ENCODE measurements around the gene NFYC.

The NFYC gene

DNA sequence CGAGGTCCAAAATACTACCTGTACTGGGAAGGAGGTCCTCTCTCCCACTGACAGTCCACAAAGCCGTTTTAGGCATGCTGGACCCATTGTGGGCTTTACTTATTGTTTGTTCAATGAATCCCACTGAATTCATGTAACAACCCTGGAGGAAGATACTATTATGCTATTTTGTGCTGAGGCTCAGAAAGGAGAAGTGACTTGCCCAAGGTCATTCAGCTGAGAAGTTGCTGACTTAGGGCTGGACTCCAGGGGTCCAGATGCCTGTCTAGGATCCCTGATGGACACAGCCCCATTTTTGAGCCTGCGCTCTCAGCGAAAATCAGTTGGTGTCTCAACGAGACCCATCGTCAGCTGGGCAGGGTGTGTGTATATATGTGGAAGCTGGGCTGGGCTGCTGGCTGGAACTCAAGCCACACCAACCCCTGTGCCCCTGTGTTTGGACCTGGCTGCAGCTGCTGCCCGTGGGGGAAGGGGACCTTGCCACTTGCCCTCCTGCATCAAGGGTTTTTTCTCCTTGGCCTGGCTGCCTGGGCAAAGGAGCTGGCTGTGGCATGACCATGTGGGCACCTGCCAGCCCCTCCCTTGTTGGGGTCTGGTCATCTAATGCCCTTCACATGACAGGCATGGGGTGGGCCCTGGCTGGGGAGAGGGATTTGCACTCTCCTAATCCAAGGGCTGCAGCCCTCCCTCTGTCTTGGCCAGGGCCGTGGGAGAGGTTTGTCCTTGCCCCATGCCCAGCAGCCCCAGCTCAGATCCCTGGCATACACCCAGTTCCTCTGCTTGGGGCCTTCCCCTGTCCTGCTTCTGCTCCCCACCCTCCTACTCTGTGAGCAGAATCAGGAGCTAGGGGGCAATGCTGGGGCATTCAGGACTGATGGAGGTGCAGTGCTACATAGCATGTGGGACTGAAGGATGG, 107.1 kb downstream of the NFYC start:
- H3K4me3 Mint-ChIP-seq, result no peak overlapping the region
- peaks cover 36% of the 10 kb centered on the region for H3K4me1 Mint-ChIP-seq
- ATAC-seq (ENCODE audit: low read depth), result no peak

DNA sequence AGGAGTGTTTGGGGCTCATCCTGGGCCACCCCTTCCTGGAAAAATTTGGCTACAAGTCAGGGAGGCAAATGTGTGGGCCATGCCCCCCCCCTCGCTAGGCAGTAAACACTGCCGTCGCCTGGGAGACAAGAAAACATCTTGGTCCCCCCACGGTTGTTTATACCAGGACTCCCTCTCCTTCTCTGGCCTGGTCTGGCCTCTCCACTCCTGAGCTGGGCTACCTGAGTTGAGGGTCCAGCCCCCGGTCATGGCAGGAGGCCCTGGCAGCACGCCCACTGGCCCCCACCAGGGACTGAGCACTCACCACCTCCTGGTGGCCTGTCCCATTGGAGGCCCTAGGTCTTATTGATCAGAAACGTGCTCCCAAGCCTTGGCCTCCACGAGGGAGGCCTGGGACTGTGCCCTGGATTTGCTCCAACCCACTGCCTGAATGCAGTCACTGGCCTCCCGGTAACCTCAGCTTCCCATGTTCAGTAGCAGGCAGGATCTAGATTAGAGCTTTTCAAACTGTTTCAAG, 107.9 kb downstream of the NFYC start:
- Mint-ChIP-seq H3K9me3 (no peaks in the 10 kb centered on the region), H3K4me1 (peaks cover 41% of the 10 kb centered on the region), H3K27me3 (no peaks in the 10 kb centered on the region), H3K4me3 (no peak overlapping the region), H3K27ac (no peak overlapping the region), H3K36me3 (no peaks in the 10 kb centered on the region)
- no peak for DNase-seq (ENCODE audit: low spot score in 2 of 2)
- ATAC-seq (ENCODE audit: low read depth), result no peak

More for the DNA sequence above, 107.1 kb downstream of the NFYC start:
- DNase-seq (ENCODE audit: low spot score in 2 of 2), result no peak
- no peak overlapping the region for H3K27ac Mint-ChIP-seq
- no peaks in the 10 kb centered on the region for H3K9me3 Mint-ChIP-seq
- peaks cover under 1% of the 10 kb centered on the region for H3K27me3 Mint-ChIP-seq
- no peaks in the 10 kb centered on the region for H3K36me3 Mint-ChIP-seq

DNA sequence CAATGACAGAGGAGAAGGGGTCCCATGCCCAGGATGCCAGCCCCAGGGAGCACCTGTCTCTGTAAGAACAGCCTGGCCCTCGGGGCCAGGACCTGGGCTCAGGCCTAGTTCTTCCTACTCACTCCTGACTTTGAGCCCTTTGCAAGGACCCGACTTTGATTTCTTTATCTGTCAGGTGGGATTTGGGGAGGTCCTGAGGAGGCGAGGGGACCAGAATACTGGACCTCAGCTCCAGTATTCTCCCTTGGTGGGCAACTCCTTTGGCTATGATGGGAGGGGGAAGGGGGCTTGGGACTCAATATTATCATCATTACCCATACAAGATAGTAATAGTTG, 110.2 kb downstream of the NFYC start:
- Mint-ChIP-seq H3K4me1 (peaks cover 37% of the 10 kb centered on the region), H3K9me3 (no peaks in the 10 kb centered on the region), H3K4me3 (peak overlapping the region; percentile 86), H3K27me3 (no peaks in the 10 kb centered on the region), H3K36me3 (no peaks in the 10 kb centered on the region), H3K27ac (no peak overlapping the region)
- DNase-seq (ENCODE audit: low spot score in 2 of 2), result no peak
- ATAC-seq (ENCODE audit: low read depth), result no peak

DNA sequence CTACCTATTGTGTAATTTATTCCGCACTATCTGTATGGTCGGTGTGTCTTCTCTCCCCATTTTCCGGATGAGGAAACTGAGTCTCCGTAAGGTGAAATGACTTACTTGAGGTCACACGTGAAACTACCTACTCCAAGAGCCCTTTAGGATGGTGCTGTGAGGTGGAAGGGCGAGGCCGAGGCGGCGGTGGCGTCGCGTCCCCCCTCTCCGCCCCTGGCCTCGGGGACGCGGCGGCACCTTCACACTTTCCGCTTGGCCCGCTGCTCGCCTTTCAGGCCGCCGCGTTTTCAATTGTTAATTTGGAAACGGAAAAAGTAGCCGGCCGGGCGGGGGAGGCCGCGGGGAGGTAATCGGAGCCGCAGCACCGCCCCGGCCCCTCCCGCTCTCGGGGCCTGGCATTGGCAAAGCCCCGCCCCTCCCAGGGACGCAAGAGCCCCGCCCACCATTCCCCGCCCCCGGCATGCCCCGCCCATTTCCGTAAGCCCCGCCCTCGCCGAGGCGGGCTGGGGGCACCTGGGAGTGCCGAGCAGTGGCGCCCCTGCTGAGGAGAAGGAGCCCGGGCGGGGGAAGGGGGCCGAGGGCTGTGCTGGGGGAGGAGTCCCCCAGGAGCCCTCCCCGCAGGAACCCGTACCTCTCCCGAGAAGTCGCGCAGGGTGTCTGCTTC, 110.7 kb downstream of the NFYC start:
- H3K9me3 Mint-ChIP-seq, result no peaks in the 10 kb centered on the region
- H3K27ac Mint-ChIP-seq, result peak overlapping the region; percentile 87
- H3K4me1 Mint-ChIP-seq, result peaks cover 34% of the 10 kb centered on the region
- ATAC-seq (ENCODE audit: low read depth) (peak; percentile 90), DNase-seq (ENCODE audit: low spot score in 2 of 2) (peak; percentile 75 to 78)
- peak overlapping the region; percentile 86 for H3K4me3 Mint-ChIP-seq
- H3K36me3 Mint-ChIP-seq, result no peaks in the 10 kb centered on the region
- no peaks in the 10 kb centered on the region for H3K27me3 Mint-ChIP-seq

DNA sequence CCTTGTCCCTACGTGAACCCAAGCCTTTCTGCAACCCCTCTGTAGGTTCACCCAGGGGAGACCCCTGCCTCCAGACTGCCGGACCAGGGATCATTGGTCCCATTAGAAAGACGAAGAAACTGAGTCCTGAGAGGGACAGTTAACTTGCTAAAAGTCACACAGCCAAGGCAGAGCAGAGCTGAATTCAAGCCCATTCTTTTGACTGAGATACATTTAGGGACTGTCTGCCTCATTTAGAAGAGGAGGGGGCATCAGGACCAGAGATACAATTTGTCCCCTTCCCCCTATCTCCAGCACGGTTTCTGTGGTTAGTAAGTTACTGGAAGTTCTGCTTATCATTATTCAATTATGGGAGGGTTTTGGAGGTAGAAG, 111.2 kb downstream of the NFYC start:
- no peak for DNase-seq (ENCODE audit: low spot score in 2 of 2)
- H3K27ac Mint-ChIP-seq, result peak overlapping the region; percentile 87
- no peaks in the 10 kb centered on the region for H3K36me3 Mint-ChIP-seq
- H3K27me3 Mint-ChIP-seq, result no peaks in the 10 kb centered on the region
- peaks cover 31% of the 10 kb centered on the region for H3K4me1 Mint-ChIP-seq
- peak overlapping the region; percentile 86 for H3K4me3 Mint-ChIP-seq
- no peaks in the 10 kb centered on the region for H3K9me3 Mint-ChIP-seq
- ATAC-seq (ENCODE audit: low read depth), result no peak

DNA sequence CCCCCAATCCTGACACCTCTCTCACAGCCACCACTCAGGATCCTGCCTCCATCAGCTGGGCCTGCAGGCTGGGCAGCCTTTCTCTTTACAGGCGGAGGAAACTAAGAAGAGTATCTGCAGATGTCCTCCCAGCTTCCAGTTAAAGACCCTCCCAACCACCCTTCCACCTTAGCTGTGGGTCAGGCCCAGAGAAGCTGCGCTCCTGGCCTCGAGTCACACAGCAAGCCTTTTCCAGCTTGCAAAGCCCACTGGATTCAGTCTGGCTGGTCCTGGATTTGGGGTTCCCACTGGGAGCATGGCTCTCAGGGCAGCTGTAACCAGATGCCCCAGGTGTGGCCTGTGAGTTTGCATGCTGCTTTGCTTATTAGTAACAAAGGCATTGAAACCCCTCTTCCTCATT, 111.9 kb downstream of the NFYC start:
- H3K27me3 Mint-ChIP-seq, result no peaks in the 10 kb centered on the region
- H3K4me1 Mint-ChIP-seq, result peaks cover 31% of the 10 kb centered on the region
- no peaks in the 10 kb centered on the region for H3K9me3 Mint-ChIP-seq
- DNase-seq (ENCODE audit: low spot score in 2 of 2), result no peak
- H3K36me3 Mint-ChIP-seq, result no peaks in the 10 kb centered on the region
- peak overlapping the region; percentile 21 for H3K27ac Mint-ChIP-seq
- no peak for ATAC-seq (ENCODE audit: low read depth)
- peak overlapping the region; percentile 34 for H3K4me3 Mint-ChIP-seq

DNA sequence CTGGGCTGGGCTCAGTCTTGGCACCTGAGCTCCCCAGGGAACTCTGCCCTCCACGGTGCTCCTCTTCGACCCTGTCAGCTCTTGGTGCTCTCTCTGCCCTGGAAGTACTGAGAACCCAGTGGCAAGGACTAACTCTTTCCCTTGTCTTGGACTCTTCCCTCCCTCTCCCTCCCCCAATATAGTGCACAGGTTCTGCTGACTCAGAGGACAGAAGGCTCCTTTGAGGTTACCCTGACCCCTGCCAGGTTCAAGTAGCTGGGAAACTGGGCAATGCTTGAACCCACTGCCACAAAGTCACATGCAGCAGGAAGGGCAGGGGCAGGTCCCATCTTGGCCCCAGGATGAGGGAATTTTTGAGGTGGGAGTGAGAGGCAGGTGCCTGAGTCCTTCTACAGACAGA, 112.4 kb downstream of the NFYC start:
- no peaks in the 10 kb centered on the region for H3K9me3 Mint-ChIP-seq
- H3K4me3 Mint-ChIP-seq, result no peak overlapping the region

DNA sequence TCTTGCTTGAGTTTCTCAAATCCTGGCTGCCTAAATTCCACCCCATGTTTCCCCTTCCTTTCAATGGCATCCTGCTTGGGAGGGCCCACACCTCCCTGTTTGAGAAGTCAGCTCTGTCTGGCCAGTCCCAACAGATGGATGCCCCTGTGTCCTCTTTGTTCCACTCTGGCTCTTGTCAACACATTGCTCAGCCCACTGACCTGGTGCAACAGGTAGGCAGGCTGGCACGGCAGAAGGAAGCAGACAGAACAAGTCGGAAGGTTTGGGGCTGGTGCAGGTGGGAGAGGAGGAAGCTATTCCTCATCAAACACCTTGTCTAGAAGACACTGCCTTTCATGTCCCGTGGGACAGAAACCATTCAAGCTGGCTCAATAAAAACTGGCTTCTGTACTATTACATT, 114.7 kb downstream of the NFYC start:
- DNase-seq (ENCODE audit: low spot score in 2 of 2) (no peak), ATAC-seq (ENCODE audit: low read depth) (no peak)
- H3K9me3 Mint-ChIP-seq, result no peaks in the 10 kb centered on the region
- no peak overlapping the region for H3K27ac Mint-ChIP-seq
- no peaks in the 10 kb centered on the region for H3K36me3 Mint-ChIP-seq
- peaks cover 38% of the 10 kb centered on the region for H3K4me1 Mint-ChIP-seq
- no peak overlapping the region for H3K4me3 Mint-ChIP-seq
- H3K27me3 Mint-ChIP-seq, result no peaks in the 10 kb centered on the region

More for the DNA sequence above, 112.4 kb downstream of the NFYC start:
- no peak for ATAC-seq (ENCODE audit: low read depth)
- Mint-ChIP-seq H3K27me3 (no peaks in the 10 kb centered on the region), H3K27ac (peak overlapping the region; percentile 21), H3K36me3 (no peaks in the 10 kb centered on the region), H3K4me1 (peaks cover 36% of the 10 kb centered on the region)
- no peak for DNase-seq (ENCODE audit: low spot score in 2 of 2)

DNA sequence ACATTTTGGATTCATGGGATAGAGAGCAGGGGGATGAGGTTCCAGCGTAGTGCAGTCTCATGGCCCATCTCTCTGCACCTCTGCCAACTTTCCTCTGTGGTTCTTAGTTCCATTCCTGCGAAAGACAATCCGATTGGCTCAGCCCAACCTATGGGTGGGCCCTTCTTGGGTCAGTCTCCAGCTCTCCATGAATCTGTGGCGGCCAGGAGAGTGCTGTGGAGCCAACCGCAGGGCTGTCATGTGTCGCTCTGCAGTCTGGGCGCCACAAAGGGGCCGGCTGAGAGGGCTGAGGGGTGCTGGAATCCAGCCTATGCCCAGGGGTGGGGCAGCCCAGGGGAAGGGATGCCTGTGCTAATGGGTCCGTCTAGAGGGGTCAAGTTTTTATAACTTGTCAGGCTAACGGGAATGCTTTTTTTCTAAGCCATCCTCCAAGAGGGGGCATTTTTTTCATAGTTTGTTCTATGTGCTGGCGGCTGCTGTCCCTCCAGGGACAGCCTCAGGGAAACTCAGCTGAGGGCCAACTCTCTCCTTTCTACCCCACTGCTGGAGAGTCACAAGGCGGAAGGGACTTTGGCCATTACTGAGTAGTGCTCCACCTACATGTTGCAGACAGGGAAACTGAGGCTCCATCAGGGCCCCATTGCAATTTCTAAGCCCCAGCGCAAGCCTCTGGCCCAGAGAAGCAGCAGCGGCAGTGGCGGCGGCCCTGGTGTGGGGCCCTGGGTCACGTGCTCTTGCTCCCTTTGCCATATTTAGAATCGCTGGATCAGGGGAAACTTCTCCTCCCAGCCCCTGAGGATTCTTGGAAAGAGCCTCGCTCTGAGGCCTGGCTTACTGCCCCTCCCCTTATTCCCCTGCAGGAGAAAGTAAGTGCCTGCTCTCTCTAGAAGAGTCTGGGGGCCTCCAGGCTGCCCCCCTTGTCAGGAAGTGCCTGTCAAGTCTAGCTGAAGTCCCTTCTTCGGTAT, 115.5 kb downstream of the NFYC start:
- Mint-ChIP-seq H3K36me3 (no peaks in the 10 kb centered on the region), H3K27ac (no peak overlapping the region), H3K4me3 (no peak overlapping the region), H3K9me3 (no peaks in the 10 kb centered on the region), H3K27me3 (no peaks in the 10 kb centered on the region), H3K4me1 (peaks cover 31% of the 10 kb centered on the region)
- DNase-seq (ENCODE audit: low spot score in 2 of 2), result no peak
- no peak for ATAC-seq (ENCODE audit: low read depth)

DNA sequence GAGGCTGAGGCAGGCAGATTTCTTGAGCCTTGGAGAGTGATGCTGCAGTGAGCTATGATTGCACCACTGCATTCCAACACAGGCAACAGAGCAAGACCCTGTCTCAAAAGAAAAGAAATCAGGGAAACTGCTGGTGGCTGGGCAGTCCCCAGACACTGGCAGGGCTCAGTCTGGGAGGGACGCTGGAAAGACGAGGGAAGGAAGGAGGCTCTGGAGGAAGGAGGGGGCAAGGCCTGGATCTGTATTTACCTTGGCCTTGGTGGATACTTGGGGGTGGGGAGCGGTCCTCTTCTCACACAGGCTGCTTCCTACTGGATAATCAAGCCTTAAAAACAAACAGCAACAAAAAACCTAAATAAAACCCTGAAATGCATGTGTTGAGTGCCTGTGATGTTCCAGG, 116.5 kb downstream of the NFYC start:
- no peaks in the 10 kb centered on the region for H3K9me3 Mint-ChIP-seq
- no peak for DNase-seq (ENCODE audit: low spot score in 2 of 2)
- H3K4me3 Mint-ChIP-seq, result no peak overlapping the region
- no peaks in the 10 kb centered on the region for H3K36me3 Mint-ChIP-seq
- ATAC-seq (ENCODE audit: low read depth), result no peak
- H3K27me3 Mint-ChIP-seq, result no peaks in the 10 kb centered on the region
- H3K4me1 Mint-ChIP-seq, result peaks cover 30% of the 10 kb centered on the region
- peak overlapping the region; percentile 93 for H3K27ac Mint-ChIP-seq

DNA sequence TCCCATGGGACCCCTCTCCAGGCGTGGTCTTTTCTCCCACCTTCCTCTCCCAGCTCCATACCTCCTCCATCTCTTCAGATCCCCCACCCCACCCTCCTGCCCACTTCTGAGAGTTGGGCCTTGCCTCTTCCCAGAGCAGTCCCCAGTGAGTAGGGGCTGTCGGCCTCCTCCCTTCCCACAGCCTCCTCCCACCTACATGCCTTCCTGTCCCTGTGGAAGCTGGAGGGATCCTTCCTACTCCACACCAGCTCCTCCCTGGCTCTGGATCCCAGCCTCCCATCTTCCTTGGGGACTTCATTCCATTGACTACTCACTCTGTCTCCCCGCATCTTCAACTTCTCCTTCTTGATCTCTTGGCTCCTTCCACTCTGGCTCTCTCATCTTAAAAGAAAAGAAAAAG, 116.9 kb downstream of the NFYC start:
- Mint-ChIP-seq H3K27me3 (no peaks in the 10 kb centered on the region), H3K9me3 (no peaks in the 10 kb centered on the region), H3K4me3 (no peak overlapping the region), H3K4me1 (peaks cover 27% of the 10 kb centered on the region), H3K27ac (peak overlapping the region; percentile 93), H3K36me3 (no peaks in the 10 kb centered on the region)
- DNase-seq (ENCODE audit: low spot score in 2 of 2), result no peak
- no peak for ATAC-seq (ENCODE audit: low read depth)

DNA sequence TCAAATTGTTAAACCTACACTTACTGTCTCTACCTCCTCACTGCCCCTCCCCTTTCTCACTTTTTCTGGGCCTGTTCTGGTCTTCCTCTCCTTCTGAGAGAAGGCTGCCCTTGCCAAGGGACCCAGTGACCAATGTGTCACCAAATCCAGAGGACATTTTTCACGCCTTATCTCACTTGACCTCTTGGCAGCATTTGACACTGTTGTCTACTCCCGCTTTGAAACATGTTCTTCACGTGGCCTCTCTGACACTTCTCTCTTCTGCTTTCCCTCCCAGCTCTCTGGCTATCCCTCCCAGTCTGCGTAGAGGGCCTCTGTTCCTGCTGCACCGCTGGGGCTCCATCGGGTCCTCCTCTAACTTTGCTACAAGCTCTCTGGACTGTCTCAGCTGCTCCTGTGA, 117.4 kb downstream of the NFYC start:
- peak overlapping the region; percentile 93 for H3K27ac Mint-ChIP-seq
- ATAC-seq (ENCODE audit: low read depth) (peak; percentile 23), DNase-seq (ENCODE audit: low spot score in 2 of 2) (no peak)
- no peak overlapping the region for H3K4me3 Mint-ChIP-seq
- H3K4me1 Mint-ChIP-seq, result peaks cover 23% of the 10 kb centered on the region
- no peaks in the 10 kb centered on the region for H3K27me3 Mint-ChIP-seq
- no peaks in the 10 kb centered on the region for H3K36me3 Mint-ChIP-seq
- no peaks in the 10 kb centered on the region for H3K9me3 Mint-ChIP-seq

DNA sequence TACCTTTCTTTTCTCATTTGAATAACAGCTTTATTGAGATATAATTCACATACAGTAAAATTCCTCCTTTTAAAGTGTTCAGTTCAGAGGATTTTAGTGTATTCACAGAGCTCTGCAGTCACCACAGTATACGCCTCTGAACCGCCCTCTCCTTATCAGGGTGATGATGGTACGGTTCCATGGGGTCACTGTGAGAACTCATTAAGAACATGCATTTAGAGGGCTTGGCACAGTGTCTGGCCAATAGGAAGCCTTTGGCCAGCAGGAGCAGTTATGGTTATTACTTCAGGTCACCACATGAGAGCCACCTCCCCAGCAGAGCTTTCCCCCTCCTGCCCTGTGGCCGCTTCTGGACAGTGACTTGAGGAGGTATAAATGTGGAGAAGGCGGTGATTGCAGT, 119.4 kb downstream of the NFYC start:
- ATAC-seq (ENCODE audit: low read depth) (no peak), DNase-seq (ENCODE audit: low spot score in 2 of 2) (no peak)
- H3K27me3 Mint-ChIP-seq, result no peaks in the 10 kb centered on the region
- no peaks in the 10 kb centered on the region for H3K36me3 Mint-ChIP-seq
- peaks cover 19% of the 10 kb centered on the region for H3K4me1 Mint-ChIP-seq
- no peaks in the 10 kb centered on the region for H3K9me3 Mint-ChIP-seq
- peak overlapping the region; percentile 88 for H3K27ac Mint-ChIP-seq
- H3K4me3 Mint-ChIP-seq, result no peak overlapping the region

DNA sequence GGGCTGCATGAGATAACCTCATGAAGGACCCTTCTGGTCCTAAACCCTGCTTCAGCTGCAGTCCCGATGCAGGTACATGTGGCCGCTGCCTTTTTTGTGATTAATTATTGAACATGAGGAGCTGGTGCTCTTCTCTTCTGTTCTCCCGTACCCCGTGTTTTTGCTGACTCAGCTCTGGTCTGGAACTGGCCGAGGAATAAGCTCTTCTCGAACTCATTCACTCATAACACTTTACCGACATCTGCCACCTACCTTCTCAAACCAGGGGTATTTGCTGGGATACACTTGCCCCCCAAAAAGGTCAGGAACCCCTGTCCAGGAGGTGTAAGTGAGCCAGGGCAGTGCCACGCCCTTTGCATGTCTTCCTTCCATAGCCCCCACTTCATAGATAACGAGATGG, 123.9 kb downstream of the NFYC start:
- Mint-ChIP-seq H3K9me3 (no peaks in the 10 kb centered on the region), H3K4me1 (peaks cover 11% of the 10 kb centered on the region), H3K27me3 (no peaks in the 10 kb centered on the region), H3K27ac (peak overlapping the region; percentile 51), H3K36me3 (no peaks in the 10 kb centered on the region), H3K4me3 (no peak overlapping the region)
- DNase-seq (ENCODE audit: low spot score in 2 of 2), result no peak
- no peak for ATAC-seq (ENCODE audit: low read depth)

All from memory B cell (primary cell).